GM18499 (cell line): ENCODE data around the gene NPR2.
A peak's percentile ranks its signal among the peaks of the same experiment; 100 is the strongest.

Experiments
- ATAC-seq: cut with Tn5 transposase; IDR thresholded peaks from one replicate; pipeline ENCODE4 v1.9.1; 2021; ENCODE audit warnings: moderate number of reproducible peaks; ENCODE audit not compliant: insufficient read depth, unreplicated experiment

NPR2 gene

DNA sequence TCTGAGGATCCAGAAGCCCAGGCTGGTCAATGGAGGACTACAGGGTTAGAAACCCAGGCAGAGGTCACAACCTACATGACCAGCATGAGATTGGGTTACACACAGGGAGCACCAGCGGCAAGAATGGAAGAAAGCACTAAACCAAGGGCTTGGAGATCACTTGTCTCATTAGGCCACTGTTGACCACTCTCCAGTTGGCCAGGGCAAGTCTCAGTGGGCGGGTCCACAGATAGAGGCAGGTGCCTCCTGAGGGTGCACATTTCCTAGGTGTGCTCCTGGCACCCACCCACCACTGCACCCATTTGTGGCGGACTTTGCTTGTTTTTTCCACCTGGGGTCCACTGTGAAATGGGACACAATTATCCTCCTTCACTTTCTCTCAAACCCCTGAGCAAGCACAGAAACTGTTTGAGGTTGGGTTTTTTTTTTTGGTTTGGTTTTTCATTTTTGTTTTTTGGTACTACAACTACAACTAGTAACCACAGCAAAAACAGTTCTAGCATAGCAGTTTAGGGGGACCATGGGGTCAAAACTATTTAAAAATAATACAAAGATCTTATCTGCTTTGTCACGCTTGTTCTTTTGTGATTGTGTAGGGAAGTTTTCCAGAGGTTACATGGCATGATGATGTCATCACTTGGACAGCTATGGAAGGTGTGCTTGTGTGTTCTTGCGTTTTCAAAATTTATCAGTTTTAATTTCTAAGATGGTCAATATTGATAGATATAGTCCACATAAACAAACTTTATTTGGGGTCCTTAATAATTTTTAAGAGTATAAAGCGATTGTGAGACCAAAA lies 6.1 kb downstream of the NPR2 start:
- no peak for ATAC-seq

GRCh38 chr9:35798658-35799374 lies 7.4 kb downstream of the NPR2 start:
- ATAC-seq: no peak

DNA sequence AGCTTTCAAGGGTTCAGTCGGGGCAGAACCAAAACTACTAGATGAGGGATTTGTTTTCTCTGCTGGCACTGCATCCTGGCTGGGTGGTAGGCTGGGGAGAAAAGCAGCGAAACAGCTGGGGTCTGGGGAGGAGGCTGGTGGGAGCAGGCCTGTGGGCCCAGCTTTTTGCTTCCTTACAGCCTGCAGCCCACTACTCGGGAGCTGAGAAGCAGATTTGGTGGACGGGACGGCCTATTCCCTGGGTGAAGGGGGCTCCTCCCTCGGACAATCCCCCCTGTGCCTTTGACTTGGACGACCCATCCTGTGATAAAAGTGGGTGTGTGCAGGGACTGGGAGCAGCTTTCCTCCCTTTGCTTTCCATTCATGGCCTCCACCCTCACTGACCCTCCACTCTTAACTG lies 9.1 kb downstream of the NPR2 start:
- ATAC-seq: no peak

DNA sequence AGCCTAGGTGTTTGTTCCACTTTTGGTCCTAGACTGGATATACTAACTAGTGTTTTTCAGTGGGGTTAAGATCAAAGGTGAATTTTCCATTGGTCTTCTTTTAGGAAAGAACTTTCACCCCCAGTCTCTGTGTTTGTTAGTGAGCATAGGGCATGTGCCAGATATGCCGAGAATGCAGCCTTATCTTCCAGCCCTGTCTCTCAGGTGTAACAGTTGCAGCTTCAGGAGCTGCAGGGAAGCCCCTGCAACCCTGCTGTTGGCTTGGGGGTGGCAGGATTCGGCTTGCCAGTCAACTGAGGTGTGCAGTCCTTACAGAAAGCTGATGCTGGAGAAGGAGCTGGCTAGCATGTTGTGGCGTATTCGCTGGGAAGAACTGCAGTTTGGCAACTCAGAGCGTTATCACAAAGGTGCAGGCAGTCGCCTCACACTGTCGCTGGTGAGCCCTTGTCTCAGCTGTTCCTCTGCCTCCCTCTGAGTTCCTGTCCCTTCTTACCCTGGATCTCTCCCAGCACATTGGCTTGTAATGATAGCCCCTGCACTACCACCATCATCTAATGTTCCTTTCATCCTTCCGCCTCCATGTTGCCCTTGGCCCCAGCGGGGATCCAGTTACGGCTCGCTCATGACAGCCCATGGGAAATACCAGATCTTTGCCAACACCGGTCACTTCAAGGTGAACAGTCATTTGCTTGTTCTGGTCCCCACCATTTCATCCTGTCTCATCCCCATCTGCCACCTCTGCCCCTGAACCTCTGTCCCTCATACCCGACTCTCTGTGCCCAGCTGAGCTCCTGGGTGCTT lies 10.1 kb downstream of the NPR2 start:
- ATAC-seq: no peak

DNA sequence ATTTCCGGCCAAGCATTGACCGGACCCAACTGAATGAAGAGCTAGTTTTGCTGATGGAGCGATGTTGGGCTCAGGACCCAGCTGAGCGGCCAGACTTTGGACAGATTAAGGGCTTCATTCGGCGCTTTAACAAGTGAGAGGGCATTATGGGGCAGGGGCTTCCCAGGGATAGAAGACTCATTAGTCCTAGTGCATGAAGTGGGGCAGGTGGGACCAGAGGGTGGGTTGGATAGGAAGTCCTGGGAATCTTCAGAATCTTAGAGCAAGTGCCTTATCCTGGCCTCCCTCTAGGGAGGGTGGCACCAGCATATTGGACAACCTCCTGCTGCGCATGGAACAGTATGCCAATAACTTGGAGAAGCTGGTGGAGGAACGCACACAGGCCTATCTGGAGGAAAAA lies 14.7 kb downstream of the NPR2 start:
- ATAC-seq: no peak

DNA sequence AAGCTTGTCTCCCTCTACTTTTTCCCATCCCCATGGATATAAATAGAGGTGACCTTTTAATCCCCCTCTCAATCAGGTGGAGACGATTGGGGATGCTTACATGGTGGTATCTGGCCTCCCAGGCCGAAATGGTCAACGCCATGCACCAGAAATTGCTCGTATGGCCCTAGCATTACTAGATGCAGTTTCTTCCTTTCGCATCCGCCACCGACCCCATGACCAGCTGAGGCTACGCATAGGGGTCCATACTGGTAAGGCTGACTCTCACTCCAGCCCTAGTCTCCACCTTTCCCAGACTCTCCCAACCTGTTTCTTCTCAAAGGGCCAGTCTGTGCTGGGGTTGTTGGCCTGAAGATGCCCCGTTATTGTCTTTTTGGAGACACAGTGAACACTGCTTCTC lies 17.0 kb downstream of the NPR2 start:
- ATAC-seq: no peak

- no peak for ATAC-seq
Observed at GRCh38 chr9:35810122-35810521, 18.7 kb downstream of the NPR2 start.

GRCh38 chr9:35811381-35812024 lies 20.1 kb downstream of the NPR2 start:
- ATAC-seq: no peak

DNA sequence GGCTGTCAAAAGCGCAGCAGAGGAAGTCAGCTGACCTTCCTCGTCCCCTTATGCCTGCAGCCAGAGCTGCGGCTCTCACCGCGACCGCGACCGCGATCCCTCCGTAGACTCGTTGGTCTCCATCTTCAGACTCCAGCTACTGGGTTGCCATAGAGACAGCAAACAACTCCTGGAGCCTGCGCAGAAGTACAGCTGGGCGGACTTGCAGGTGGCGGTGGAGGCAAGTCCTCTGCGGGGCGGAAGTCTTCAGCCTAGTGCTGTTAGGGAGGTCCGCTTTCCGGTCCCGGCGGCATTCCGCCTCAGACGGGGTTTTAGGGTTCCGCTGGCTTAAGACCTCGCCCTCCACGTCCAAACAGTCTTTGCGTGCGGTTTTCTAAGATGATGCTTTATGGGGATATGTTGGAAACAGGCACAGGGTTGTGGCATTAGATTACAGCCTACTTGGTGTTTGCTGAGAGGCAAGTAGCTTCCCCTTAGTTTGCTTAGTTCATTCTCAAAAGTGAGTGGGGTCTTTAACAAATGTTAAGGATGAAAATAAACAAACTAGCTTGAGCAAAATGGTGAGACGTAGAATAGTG lies 20.7 kb downstream of the NPR2 start, which contains the start of gene SPAG8:
Gene SPAG8, minus strand, starts transcription at position 238 of the 578 bp plus-strand sequence. Its CDS starts 115 bp downstream, at position 123.
- ATAC-seq: peak; percentile 56

GRCh38 chr9:35813434-35814105 lies 22.2 kb downstream of the NPR2 start:
- no peak for ATAC-seq

- no peak for ATAC-seq
Observed at GRCh38 chr9:35814106-35814840, 22.9 kb downstream of the NPR2 start.

- ATAC-seq: peak; percentile 46
Observed at GRCh38 chr9:35814841-35815543, 23.6 kb downstream of the NPR2 start, which contains the start of gene HINT2. Gene HINT2, minus strand, starts transcription at chr9:35815042. Its CDS starts 63 bp downstream, at chr9:35814979.

DNA sequence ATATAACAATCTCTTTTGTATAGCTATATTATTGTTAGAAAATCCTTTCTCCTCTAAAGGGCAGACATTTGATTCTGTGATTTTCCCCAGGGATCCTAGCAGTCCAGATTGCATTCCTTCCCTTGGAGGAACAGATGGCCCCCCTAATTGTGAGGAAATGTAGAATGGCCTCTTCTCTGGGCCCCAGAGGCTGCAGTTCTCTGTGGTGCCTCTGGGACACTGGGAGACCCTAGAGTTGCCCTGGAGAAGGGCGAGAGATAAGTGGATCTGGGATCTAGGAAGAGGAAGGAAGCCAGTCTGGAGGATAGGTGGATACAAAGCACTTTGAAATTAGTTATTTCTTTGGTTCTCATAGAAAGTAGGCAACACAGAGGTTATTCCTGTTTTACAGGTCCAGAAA lies 25.3 kb downstream of the NPR2 start:
- ATAC-seq: no peak

GRCh38 chr9:35818341-35818740 lies 26.9 kb downstream of the NPR2 start:
- no peak for ATAC-seq

- no peak for ATAC-seq
Observed at GRCh38 chr9:35820076-35820475, 28.7 kb downstream of the NPR2 start.

DNA sequence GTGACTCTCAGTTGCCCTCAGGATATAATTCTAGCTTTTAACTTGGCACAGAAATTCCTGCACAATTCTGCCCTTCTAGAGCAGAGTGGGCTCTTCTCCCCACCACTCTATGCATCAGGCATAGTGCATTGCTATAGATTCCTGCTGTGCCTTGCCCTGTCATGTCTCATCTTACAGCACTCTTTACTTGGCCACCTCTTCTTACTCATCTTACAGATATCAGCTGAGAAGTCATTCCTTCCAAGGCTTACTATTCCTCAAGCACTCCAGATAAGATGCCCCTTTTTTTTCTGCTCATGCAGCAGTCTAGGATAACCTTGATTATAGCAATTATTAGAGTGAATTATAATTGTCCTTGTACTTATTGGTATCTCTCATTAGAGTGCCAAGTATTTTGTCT lies 31.5 kb downstream of the NPR2 start:
- ATAC-seq: no peak

- no peak for ATAC-seq
Observed at GRCh38 chr9:35826071-35826701, 34.8 kb downstream of the NPR2 start.

GRCh38 chr9:35827486-35827885 lies 36.1 kb downstream of the NPR2 start:
- ATAC-seq: no peak
